ENCODE measurements around the gene F10. TPM values are rescaled to one million over a fixed set of nuclear protein-coding genes. Genes with fewer than 3 reads are reported as not detected.
"Not testable (repeated sequence)": the region's sequence is repeated elsewhere in the genome, so short reads cannot be mapped to it uniquely, and the experiment has no call there.

F10 gene
- polyA plus RNA-seq (ENCODE audit: insufficient read length in 4 of 4), result 10 to 100 TPM; 17.5 to 33.4 (median 20.6) TPM

GRCh38 chr13:113122550-113123225, at the start of gene F10:
Gene F10, plus strand, starts transcription at chr13:113122799. Its CDS starts 57 bp downstream, at chr13:113122856.
- DNase-seq (ENCODE audit: low read depth in 4 of 4, low spot score in 3 of 4), result peak in 3 of 4 donors; percentile 43 to 56 (median 46)

GRCh38 chr13:113073942-113074341, 48.7 kb upstream of the F10 start:
- no peak for DNase-seq (ENCODE audit: low read depth in 4 of 4, low spot score in 3 of 4)

- no peak for DNase-seq (ENCODE audit: low read depth in 4 of 4, low spot score in 3 of 4)
Observed at GRCh38 chr13:113074401-113074800, 48.2 kb upstream of the F10 start.

- no peak for DNase-seq (ENCODE audit: low read depth in 4 of 4, low spot score in 3 of 4)
Observed at GRCh38 chr13:113074876-113075275, 47.7 kb upstream of the F10 start.

GRCh38 chr13:113075711-113076110, 46.9 kb upstream of the F10 start:
- no peak for DNase-seq (ENCODE audit: low read depth in 4 of 4, low spot score in 3 of 4)

GRCh38 chr13:113076681-113077401, 45.8 kb upstream of the F10 start:
- no peak for DNase-seq (ENCODE audit: low read depth in 4 of 4, low spot score in 3 of 4)

- DNase-seq (ENCODE audit: low read depth in 4 of 4, low spot score in 3 of 4), result no peak
Observed at GRCh38 chr13:113077566-113077952, 45.0 kb upstream of the F10 start.

GRCh38 chr13:113077953-113078901, 44.4 kb upstream of the F10 start:
- no peak for DNase-seq (ENCODE audit: low read depth in 4 of 4, low spot score in 3 of 4)

GRCh38 chr13:113078902-113079780, 43.5 kb upstream of the F10 start:
- DNase-seq (ENCODE audit: low read depth in 4 of 4, low spot score in 3 of 4), result no peak

- not testable (repeated sequence) for DNase-seq (ENCODE audit: low read depth in 4 of 4, low spot score in 3 of 4)
Observed at GRCh38 chr13:113079781-113080080, 42.9 kb upstream of the F10 start.

GRCh38 chr13:113080361-113080831, 42.2 kb upstream of the F10 start:
- DNase-seq (ENCODE audit: low read depth in 4 of 4, low spot score in 3 of 4), result no peak

- DNase-seq (ENCODE audit: low read depth in 4 of 4, low spot score in 3 of 4), result no peak
Observed at GRCh38 chr13:113080901-113081521, 41.6 kb upstream of the F10 start.

- DNase-seq (ENCODE audit: low read depth in 4 of 4, low spot score in 3 of 4), result no peak
Observed at GRCh38 chr13:113082198-113083021, 40.2 kb upstream of the F10 start.

GRCh38 chr13:113083022-113083373, 39.6 kb upstream of the F10 start:
- no peak for DNase-seq (ENCODE audit: low read depth in 4 of 4, low spot score in 3 of 4)

- no peak for DNase-seq (ENCODE audit: low read depth in 4 of 4, low spot score in 3 of 4)
Observed at GRCh38 chr13:113083402-113084061, 39.1 kb upstream of the F10 start.

- DNase-seq (ENCODE audit: low read depth in 4 of 4, low spot score in 3 of 4), result no peak
Observed at GRCh38 chr13:113084094-113084942, 38.3 kb upstream of the F10 start.

- DNase-seq (ENCODE audit: low read depth in 4 of 4, low spot score in 3 of 4), result no peak
Observed at GRCh38 chr13:113084943-113085540, 37.6 kb upstream of the F10 start.
